ENCODE measurements around the gene HS3ST2.

Gene HS3ST2

GRCh38 chr16:22941970-22942501 lies 128.1 kb downstream of the HS3ST2 start:
- ATAC-seq (replicated peaks) (no peak), DNase-seq (no peak)
- peaks cover 26 to 47% of the 10 kb centered on the region in 2 donors for H3K27me3 Mint-ChIP-seq
- peaks cover 0 to 3% of the 10 kb centered on the region in 2 donors for H3K9me3 Mint-ChIP-seq
- H3K36me3 Mint-ChIP-seq = no peaks in the 10 kb centered on the region
- H3K4me1 Mint-ChIP-seq = peaks cover 3 to 13% of the 10 kb centered on the region in 2 donors
- no peak overlapping the region for H3K4me3 Mint-ChIP-seq
- no peak overlapping the region for H3K27ac Mint-ChIP-seq

DNA sequence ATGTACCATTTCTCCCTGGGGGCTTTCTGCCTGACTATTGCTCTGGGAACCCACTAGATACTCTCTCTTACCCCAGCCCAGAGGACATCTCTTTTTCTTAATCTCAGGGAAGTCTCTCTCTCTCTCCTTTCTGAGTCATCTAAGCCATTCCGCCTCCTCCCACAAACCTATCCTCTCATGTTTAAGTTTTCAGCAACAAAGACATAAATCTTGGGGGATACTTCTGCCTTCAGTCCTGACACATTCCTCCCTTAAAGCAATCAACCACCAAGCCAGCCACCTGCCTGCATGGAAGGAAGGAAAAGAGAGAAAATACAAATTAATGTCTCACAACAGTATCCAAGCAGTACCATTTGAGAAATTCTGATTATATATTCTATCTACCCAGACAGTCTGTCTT lies 128.8 kb downstream of the HS3ST2 start:
- H3K27me3 Mint-ChIP-seq = peaks cover 26 to 47% of the 10 kb centered on the region in 2 donors

GRCh38 chr16:22945361-22945760 lies 131.4 kb downstream of the HS3ST2 start:
- H3K4me3 Mint-ChIP-seq = no peak overlapping the region
- DNase-seq = no peak
- no peak overlapping the region for H3K27ac Mint-ChIP-seq

More for the DNA sequence above, 128.8 kb downstream of the HS3ST2 start:
- H3K9me3 Mint-ChIP-seq = peaks cover 0 to 3% of the 10 kb centered on the region in 2 donors
- ATAC-seq (replicated peaks) (no peak), DNase-seq (no peak)
- H3K27ac Mint-ChIP-seq = no peak overlapping the region
- H3K4me3 Mint-ChIP-seq = no peak overlapping the region
- peaks cover 3 to 14% of the 10 kb centered on the region in 2 donors for H3K4me1 Mint-ChIP-seq
- H3K36me3 Mint-ChIP-seq = no peaks in the 10 kb centered on the region

GRCh38 chr16:22946433-22946832 lies 132.5 kb downstream of the HS3ST2 start:
- H3K36me3 Mint-ChIP-seq = no peaks in the 10 kb centered on the region
- H3K4me3 Mint-ChIP-seq = no peak overlapping the region
- peaks cover 32 to 52% of the 10 kb centered on the region in 2 donors for H3K27me3 Mint-ChIP-seq

More at GRCh38 chr16:22945361-22945760, 131.4 kb downstream of the HS3ST2 start:
- Mint-ChIP-seq H3K4me1 (peaks cover 9 to 20% of the 10 kb centered on the region in 2 donors), H3K27me3 (peaks cover 35 to 56% of the 10 kb centered on the region in 2 donors), H3K9me3 (no peaks in the 10 kb centered on the region), H3K36me3 (no peaks in the 10 kb centered on the region)
- ATAC-seq (replicated peaks) = no peak

DNA sequence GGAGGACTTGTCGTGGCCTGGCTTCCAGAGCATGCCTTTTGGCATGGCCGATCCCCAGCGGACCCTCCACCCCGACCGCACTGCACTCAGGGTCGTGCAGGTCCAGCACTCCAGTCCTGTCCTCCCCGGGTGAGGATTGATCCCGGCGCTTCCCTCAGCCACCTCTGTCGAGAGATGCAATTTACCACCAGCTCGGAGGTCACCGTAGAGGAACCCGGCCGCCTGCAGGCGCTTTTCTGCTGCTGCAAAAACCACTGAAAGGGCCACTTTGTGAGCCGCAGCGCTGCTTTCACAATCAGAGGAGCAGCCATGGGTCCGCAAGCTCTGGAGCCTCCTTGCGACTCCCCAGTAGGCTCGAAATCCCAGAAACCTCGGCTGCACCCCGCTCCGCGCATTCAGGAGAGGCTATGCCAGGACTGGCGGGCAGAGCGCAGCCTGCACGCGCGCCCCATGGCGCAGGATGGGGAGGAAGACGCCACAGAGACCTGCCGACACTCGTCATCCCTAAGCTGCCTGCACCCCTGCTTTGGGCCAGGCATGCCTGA lies 134.2 kb downstream of the HS3ST2 start:
- peak overlapping the region; percentile 44 to 56 for H3K4me3 Mint-ChIP-seq

More at GRCh38 chr16:22946433-22946832, 132.5 kb downstream of the HS3ST2 start:
- peaks cover 9 to 20% of the 10 kb centered on the region in 2 donors for H3K4me1 Mint-ChIP-seq
- no peaks in the 10 kb centered on the region for H3K9me3 Mint-ChIP-seq
- no peak overlapping the region for H3K27ac Mint-ChIP-seq
- ATAC-seq (replicated peaks) (no peak), DNase-seq (no peak)

GRCh38 chr16:22948603-22949368 lies 134.8 kb downstream of the HS3ST2 start:
- H3K27ac Mint-ChIP-seq = peak overlapping the region; percentile 48
- ATAC-seq (replicated peaks) = peak; percentile 91
- peak; percentile 61 for DNase-seq
- peaks cover 35 to 60% of the 10 kb centered on the region in 2 donors for H3K27me3 Mint-ChIP-seq
- peaks cover 9 to 20% of the 10 kb centered on the region in 2 donors for H3K4me1 Mint-ChIP-seq
- H3K4me3 Mint-ChIP-seq = peak overlapping the region; percentile 44 to 56
- no peaks in the 10 kb centered on the region for H3K36me3 Mint-ChIP-seq
- no peaks in the 10 kb centered on the region for H3K9me3 Mint-ChIP-seq

More for the DNA sequence above, 134.2 kb downstream of the HS3ST2 start:
- ATAC-seq (replicated peaks) (peak; percentile 46 to 54), DNase-seq (no peak)
- no peaks in the 10 kb centered on the region for H3K36me3 Mint-ChIP-seq
- peaks cover 9 to 20% of the 10 kb centered on the region in 2 donors for H3K4me1 Mint-ChIP-seq
- H3K27me3 Mint-ChIP-seq = peaks cover 38 to 57% of the 10 kb centered on the region in 2 donors
- no peak overlapping the region for H3K27ac Mint-ChIP-seq
- no peaks in the 10 kb centered on the region for H3K9me3 Mint-ChIP-seq

DNA sequence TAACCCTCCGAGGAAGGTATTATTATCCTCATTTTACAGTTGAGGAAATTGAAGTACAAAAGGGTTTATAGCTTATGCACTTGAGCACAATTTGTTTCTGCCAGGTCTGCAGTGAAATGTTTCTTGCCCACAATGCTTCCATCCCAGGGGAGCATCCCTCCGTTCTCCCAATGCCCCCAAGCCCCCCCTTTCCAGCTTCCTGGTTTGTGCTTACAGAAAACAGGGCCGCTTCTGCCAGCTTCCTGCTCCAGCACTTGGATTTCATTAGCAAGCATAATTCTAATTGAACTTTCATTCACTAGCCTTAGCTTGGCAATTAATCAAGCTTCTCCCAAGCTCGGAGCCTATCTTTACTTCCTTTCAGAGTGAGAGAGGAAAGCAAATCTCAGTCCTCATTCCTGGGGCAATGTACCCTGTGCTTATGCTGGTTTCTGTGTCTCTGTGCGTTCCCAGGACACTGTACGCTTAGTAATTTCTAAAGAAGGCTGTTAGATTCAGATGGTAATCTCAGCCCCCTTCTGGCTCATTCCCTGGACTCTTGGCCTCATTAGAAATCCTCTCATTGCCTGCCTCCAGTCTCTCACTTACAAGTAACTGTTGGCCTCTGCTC lies 141.6 kb downstream of the HS3ST2 start:
- no peak overlapping the region for H3K4me3 Mint-ChIP-seq
- peaks cover 0 to 3% of the 10 kb centered on the region in 2 donors for H3K36me3 Mint-ChIP-seq
- DNase-seq (no peak), ATAC-seq (replicated peaks) (no peak)
- no peaks in the 10 kb centered on the region for H3K9me3 Mint-ChIP-seq
- no peaks in the 10 kb centered on the region for H3K4me1 Mint-ChIP-seq
- H3K27me3 Mint-ChIP-seq = peaks cover 21 to 57% of the 10 kb centered on the region in 2 donors
- H3K27ac Mint-ChIP-seq = no peak overlapping the region

GRCh38 chr16:22961206-22961605 lies 147.2 kb downstream of the HS3ST2 start:
- H3K36me3 Mint-ChIP-seq = peaks cover 0 to 3% of the 10 kb centered on the region in 2 donors
- no peak for DNase-seq
- H3K27me3 Mint-ChIP-seq = peaks cover 44 to 67% of the 10 kb centered on the region in 2 donors
- ATAC-seq (replicated peaks) = no peak
- no peak overlapping the region for H3K4me3 Mint-ChIP-seq
- no peaks in the 10 kb centered on the region for H3K4me1 Mint-ChIP-seq
- no peak overlapping the region for H3K27ac Mint-ChIP-seq
- peaks cover 4 to 9% of the 10 kb centered on the region in 2 donors for H3K9me3 Mint-ChIP-seq

DNA sequence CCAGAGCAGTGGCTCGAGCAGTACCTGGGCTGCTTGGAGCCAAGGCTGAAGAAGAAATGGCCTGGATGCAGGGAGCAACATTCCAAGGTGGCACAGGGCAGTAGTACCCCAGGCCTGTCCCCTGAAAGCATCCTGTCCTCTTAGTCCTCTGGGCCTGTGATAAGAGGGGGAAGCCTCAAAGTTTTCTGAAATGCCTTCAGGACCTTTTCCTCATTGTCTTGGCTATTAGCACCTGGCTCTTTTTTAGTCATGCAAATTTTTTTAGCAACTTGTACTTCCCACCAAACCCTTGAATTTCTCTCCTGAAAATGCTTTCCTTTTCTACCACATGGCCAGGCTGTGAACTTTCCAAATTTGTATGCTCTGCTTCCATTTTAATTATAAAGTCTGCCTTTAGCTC lies 148.9 kb downstream of the HS3ST2 start:
- Mint-ChIP-seq H3K4me1 (no peaks in the 10 kb centered on the region), H3K9me3 (peaks cover 4 to 9% of the 10 kb centered on the region in 2 donors), H3K36me3 (peaks cover 0 to 3% of the 10 kb centered on the region in 2 donors), H3K27me3 (peaks cover 51 to 60% of the 10 kb centered on the region in 2 donors), H3K4me3 (no peak overlapping the region), H3K27ac (no peak overlapping the region)
- no peak for DNase-seq
- no peak for ATAC-seq (replicated peaks)

Measured in stimulated activated naive B cell treated with anti-CD40 and anti-IgM and Interleukin-4, amounts not matched to agents 10 μg/mL and 1 μg/mL and 100 μg/mL, for 72 hours (primary cell).